NT2/D1 (cell line): ENCODE data around the gene ITGB1.

Source experiments
- YY1 ChIP-seq: IDR thresholded peaks from 2 replicates; pipeline ENCODE4 v1.6.1; 2011; ENCODE audit not compliant: insufficient read length, insufficient read depth
- ZNF274 ChIP-seq: IDR thresholded peaks from 2 replicates; pipeline ENCODE4 v1.6.1; 2011; ENCODE audit warnings: mild to moderate bottlenecking, low read depth, low read length

- TF ChIP-seq YY1 (no peak), ZNF274 (no peak)
Observed at GRCh38 chr10:32988604-32989003, 30.6 kb upstream of the ITGB1 start.
